Uterus (tissue), 4 donors: ENCODE results near the gene HOMER1. TPM values are rescaled to one million over a fixed set of nuclear protein-coding genes. Genes with fewer than 3 reads are reported as not detected.

Experiments used
- DNase-seq, 2 donors: peaks; one replicate each; pipeline ENCODE4 v3.0.0-alpha.2; 2019 to 2020
- H3K27ac ChIP-seq, 2 donors: fragments of 200-600 bp; sonication (generic); 1 replicate in 1 of 2; 2 replicates in 1 of 2; pipeline ENCODE4 v1.5.1; 2016 to 2018
- H3K27me3 ChIP-seq, 2 donors: fragments of 200-600 bp; sonication (generic); one replicate each; pipeline ENCODE4 v1.5.1; 2018 to 2019; ENCODE audit warnings: control low read depth in 1 of 2
- H3K36me3 ChIP-seq, 2 donors: fragments of 200-600 bp; sonication (generic); one replicate each; pipeline ENCODE4 v1.5.1; 2019; ENCODE audit warnings: control low read depth in 1 of 2
- H3K4me1 ChIP-seq, 2 donors: fragments of 200-600 bp; sonication (generic); one replicate each; pipeline ENCODE4 v1.5.1; 2018 to 2019; ENCODE audit warnings: control low read depth in 1 of 2
- H3K4me3 ChIP-seq, 2 donors: fragments of 200-600 bp; sonication (generic); 1 replicate in 1 of 2; 2 replicates in 1 of 2; pipeline ENCODE4 v1.5.1; 2018 to 2019; ENCODE audit warnings: mild to moderate bottlenecking in 1 of 2
- H3K9me3 ChIP-seq, 2 donors: fragments of 200-600 bp; sonication (generic); one replicate each; pipeline ENCODE4 v1.5.1; 2019; ENCODE audit warnings: control low read depth in 1 of 2
- POLR2A ChIP-seq, 2 donors: fragments of 450-650 bp; IDR thresholded peaks; one replicate each; pipeline ENCODE4 v1.6.1; 2016; ENCODE audit warnings: antibody characterized with exemption in 2 of 2, mild to moderate bottlenecking in 1 of 2, moderate library complexity in 1 of 2
- intact Hi-C: fragments of 100-400 bp; cut with DNase I; formaldehyde crosslinking; loops from one replicate; pipeline ENCODE4 v1.15.1; 2023; ENCODE audit warnings: low total_unique reads
- total RNA-seq, 4 donors: library from RNA; depleted of rRNA in 3 of 4; stranded (reverse); fragments of >200 nt in 3 of 4; gene quantifications; one replicate each; pipeline versions ENCODE4 v1.1.0 to v1.2.4, GENCODE V29; 2014 to 2023
- TF ChIP-seq, protein P1 (sequence below), 4 experiments: fragments of 200-600 bp in 2 of 4; fragments of 450-650 bp in 2 of 4; sonication (generic) in 2 of 4; IDR thresholded peaks; one replicate each; pipeline ENCODE4 v1.5.1; 2016 to 2019; ENCODE audit warnings: antibody characterized with exemption in 4 of 4, mild to moderate bottlenecking in 2 of 4, moderate library complexity in 1 of 4
- donor health status: DM: yes; HTN: yes; CAD: no.

HOMER1 gene
- total RNA-seq, 4 donors from 2014 or later: 2.8 to 34.1 (median 20.8) TPM

DNA sequence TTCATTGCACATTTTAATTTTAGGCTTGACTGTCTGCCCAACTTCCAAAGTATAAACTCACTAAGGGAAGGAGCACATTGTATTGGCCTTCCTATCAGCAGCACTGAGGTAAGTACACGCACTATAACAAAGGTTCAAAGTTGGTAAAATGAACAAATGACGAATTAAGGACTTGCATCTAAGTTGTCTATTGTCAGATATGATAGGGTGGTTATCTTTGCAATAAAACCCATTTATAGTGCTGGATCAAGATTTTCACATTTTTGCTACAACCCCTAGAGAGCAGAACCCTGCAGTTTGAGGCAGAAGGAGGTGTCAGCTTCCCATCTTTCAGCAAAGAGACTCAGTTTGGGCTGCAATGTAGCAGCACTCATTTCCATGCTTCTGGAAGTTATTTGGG is 5.1 kb downstream of the HOMER1 start:
- H3K4me3 ChIP-seq: no peak overlapping the region
- H3K27me3 ChIP-seq: no peaks in the 10 kb centered on the region
- no peak for DNase-seq
- TF ChIP-seq, protein P1, sequence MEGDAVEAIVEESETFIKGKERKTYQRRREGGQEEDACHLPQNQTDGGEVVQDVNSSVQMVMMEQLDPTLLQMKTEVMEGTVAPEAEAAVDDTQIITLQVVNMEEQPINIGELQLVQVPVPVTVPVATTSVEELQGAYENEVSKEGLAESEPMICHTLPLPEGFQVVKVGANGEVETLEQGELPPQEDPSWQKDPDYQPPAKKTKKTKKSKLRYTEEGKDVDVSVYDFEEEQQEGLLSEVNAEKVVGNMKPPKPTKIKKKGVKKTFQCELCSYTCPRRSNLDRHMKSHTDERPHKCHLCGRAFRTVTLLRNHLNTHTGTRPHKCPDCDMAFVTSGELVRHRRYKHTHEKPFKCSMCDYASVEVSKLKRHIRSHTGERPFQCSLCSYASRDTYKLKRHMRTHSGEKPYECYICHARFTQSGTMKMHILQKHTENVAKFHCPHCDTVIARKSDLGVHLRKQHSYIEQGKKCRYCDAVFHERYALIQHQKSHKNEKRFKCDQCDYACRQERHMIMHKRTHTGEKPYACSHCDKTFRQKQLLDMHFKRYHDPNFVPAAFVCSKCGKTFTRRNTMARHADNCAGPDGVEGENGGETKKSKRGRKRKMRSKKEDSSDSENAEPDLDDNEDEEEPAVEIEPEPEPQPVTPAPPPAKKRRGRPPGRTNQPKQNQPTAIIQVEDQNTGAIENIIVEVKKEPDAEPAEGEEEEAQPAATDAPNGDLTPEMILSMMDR (IDR thresholded peaks at IDR 0.05): no peak
- no peak for TF ChIP-seq POLR2A (IDR thresholded peaks at IDR 0.05)
- intact Hi-C loops: no loop called here
- H3K9me3 ChIP-seq: no peaks in the 10 kb centered on the region
- H3K4me1 ChIP-seq: peaks cover 0 to 12% of the 10 kb centered on the region in 2 donors
- no peaks in the 10 kb centered on the region for H3K36me3 ChIP-seq
- no peak overlapping the region for H3K27ac ChIP-seq

DNA sequence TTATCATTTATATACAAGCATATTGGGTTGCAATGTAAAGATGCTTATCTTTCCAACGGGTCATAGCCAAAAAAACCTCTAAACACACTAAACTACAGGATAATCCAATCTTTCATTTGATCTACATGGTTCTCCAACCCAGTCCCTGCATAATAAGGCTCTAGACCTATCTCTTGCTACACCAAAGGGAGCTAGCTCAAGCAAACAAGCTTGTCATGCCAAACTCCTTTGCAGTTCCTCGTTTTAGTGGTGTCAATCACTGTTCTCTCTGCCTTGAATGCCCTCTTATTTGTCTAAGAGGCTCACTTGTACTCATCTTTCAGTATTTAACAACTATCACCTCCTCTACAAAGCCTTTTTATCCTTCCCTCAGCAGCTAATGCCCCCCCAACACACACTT is 5.6 kb downstream of the HOMER1 start:
- Histone ChIP-seq H3K9me3 (no peaks in the 10 kb centered on the region), H3K36me3 (no peaks in the 10 kb centered on the region), H3K4me3 (no peak overlapping the region), H3K4me1 (peaks cover 0 to 12% of the 10 kb centered on the region in 2 donors), H3K27ac (peak overlapping the region in 1 of 2 donors; percentile 14), H3K27me3 (no peaks in the 10 kb centered on the region)
- TF ChIP-seq, protein P1 (IDR thresholded peaks at IDR 0.05): no peak
- no peak for TF ChIP-seq POLR2A (IDR thresholded peaks at IDR 0.05)
- DNase-seq: no peak
- intact Hi-C loops: no loop called here

DNA sequence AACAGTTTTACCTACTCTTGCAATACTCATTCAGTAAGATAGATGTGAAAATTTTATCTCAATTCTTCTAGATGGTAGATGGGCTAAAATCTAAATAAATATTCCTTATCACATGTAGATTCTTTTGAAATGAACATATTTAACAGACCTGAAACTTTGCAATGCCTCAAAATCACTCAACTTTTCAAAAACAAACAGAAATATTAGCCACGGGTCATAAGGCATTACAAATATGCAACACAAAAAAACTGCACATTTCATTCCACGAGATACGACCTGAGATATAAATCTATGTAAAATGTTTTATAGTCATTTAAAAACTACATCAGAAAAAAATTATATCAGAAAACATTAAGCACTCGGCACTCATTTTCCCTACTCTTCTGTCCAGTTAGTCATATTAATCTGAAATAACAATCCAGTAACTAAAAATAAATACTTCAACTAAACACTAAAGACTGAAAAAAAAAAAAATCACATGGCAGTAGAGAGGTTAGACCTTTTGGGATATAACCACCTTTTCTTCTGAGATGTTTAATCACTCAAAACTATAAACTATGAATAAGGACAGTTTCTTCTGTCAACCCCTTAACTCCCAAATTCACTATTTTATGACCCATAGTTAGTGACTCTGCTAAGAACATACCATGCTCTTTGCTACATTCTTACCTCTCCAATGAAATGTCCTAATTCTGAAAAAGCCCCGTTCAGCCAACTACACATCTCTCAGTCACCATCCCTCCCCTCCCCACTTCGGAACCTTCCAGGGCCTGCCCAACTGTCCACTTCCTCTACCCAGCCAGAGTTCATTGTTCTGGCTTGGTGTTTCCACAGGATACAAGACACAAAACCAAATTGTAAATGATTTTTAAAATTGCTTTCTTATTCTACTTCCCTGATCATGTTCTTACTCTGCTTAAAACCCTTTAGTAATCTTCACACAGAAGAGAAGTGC is 6.4 kb downstream of the HOMER1 start:
- intact Hi-C loops: no loop called here
- H3K4me3 ChIP-seq: no peak overlapping the region
- TF ChIP-seq, protein P1 (IDR thresholded peaks at IDR 0.05): no peak
- no peak for TF ChIP-seq POLR2A (IDR thresholded peaks at IDR 0.05)
- peak overlapping the region in 1 of 2 donors; percentile 14 for H3K27ac ChIP-seq
- no peaks in the 10 kb centered on the region for H3K9me3 ChIP-seq
- no peaks in the 10 kb centered on the region for H3K36me3 ChIP-seq
- no peaks in the 10 kb centered on the region for H3K27me3 ChIP-seq
- H3K4me1 ChIP-seq: peaks cover 0 to 12% of the 10 kb centered on the region in 2 donors
- DNase-seq: no peak

DNA sequence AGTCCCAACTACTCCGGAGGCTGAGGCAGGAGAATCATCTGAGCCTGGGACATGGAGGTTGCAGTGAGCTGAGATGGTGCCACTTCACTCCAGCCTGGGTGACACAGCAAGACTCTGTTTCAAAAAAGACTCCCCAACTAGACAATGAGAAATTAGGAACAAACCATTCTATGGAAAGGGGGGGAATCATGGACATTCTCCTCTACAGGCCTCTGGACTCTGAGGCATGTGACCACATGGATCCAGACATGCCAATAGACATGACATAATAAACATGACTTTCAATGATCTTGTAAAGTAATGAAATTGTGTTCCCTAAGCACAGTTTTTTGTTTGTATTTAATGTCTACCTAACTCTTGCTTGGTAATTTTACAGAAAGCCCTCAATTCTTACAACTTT is 8.8 kb downstream of the HOMER1 start:
- no peak overlapping the region for H3K4me3 ChIP-seq
- TF ChIP-seq POLR2A (IDR thresholded peaks at IDR 0.05): no peak
- TF ChIP-seq, protein P1 (IDR thresholded peaks at IDR 0.05): no peak
- DNase-seq: no peak
- H3K4me1 ChIP-seq: peaks cover 0 to 7% of the 10 kb centered on the region in 2 donors
- no peak overlapping the region for H3K27ac ChIP-seq
- intact Hi-C loops: no loop called here
- H3K27me3 ChIP-seq: no peaks in the 10 kb centered on the region
- H3K36me3 ChIP-seq: no peaks in the 10 kb centered on the region
- no peaks in the 10 kb centered on the region for H3K9me3 ChIP-seq

DNA sequence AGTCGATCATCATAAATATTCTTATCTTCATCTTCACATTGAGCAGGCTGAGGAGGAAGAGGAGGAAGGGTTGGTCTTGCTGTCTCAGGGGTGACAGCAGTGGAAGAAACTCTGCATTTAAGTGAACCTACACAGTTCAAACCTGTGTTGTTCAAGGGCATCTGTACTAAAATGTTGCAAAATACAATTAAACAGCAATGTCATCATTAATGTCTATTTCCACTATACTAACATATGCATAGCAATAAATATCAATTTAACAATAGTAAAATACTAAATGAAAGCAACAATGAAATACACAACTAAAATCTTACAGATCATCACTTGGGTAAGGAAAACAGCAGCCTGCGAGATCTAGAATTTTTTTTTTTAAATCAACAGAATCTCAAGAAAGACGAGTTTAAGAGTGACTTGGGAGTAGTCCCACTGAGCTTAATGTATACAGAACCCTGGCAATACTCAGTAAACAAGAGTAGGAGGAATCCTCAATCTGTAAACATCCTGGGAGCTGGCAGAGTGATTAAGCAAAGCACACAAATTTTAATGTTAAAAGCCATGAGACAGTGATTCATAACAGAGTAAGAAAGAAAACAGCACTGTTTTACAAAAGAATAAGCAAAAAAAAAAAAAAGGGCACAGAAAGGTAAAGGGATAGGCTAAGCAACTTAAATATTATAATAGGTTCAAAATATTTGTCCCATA is 10.0 kb downstream of the HOMER1 start:
- Histone ChIP-seq H3K4me1 (peaks cover 0 to 7% of the 10 kb centered on the region in 2 donors), H3K4me3 (no peak overlapping the region), H3K36me3 (no peaks in the 10 kb centered on the region), H3K27me3 (no peaks in the 10 kb centered on the region), H3K27ac (no peak overlapping the region), H3K9me3 (no peaks in the 10 kb centered on the region)
- no peak for DNase-seq
- intact Hi-C loops: no loop called here
- TF ChIP-seq, protein P1 (IDR thresholded peaks at IDR 0.05): no peak
- TF ChIP-seq POLR2A (IDR thresholded peaks at IDR 0.05): no peak
